Nephron (organoid): ENCODE measurements around the gene ARL11.

Experiments used
- H3K27ac Mint-ChIP-seq, 3 experiments: 2 replicates each; pipeline ENCODE4 v1.8.0; 2020; ENCODE audit warnings: mixed read lengths in 3 of 3, mild to moderate bottlenecking in 2 of 3, moderate library complexity in 1 of 3
- H3K27me3 Mint-ChIP-seq: 2 replicates; pipeline ENCODE4 v1.8.0; 2021; ENCODE audit warnings: low read depth, mild to moderate bottlenecking, moderate library complexity, mixed read lengths
- H3K36me3 Mint-ChIP-seq: 2 replicates; pipeline ENCODE4 v1.8.0; 2020; ENCODE audit warnings: low read depth, mixed read lengths
- H3K4me1 Mint-ChIP-seq: 2 replicates; pipeline ENCODE4 v1.8.0; 2020; ENCODE audit warnings: mixed read lengths
- H3K4me3 Mint-ChIP-seq, 3 experiments: 2 replicates each; pipeline ENCODE4 v1.8.0; 2020; ENCODE audit warnings: mild to moderate bottlenecking in 3 of 3, mixed read lengths in 3 of 3, moderate library complexity in 2 of 3
- H3K9me3 Mint-ChIP-seq: 2 replicates; pipeline ENCODE4 v1.8.0; 2020; ENCODE audit warnings: mixed read lengths
- CTCF ChIP-seq, 3 experiments: fragments of 200-600 bp; sonication (generic); IDR thresholded peaks; one replicate each; pipeline ENCODE4 v1.5.0; 2021; ENCODE audit warnings: antibody characterized with exemption in 3 of 3; ENCODE audit not compliant: unreplicated experiment in 3 of 3

The ARL11 gene

GRCh38 chr13:49649963-49650312, 21.6 kb downstream of the ARL11 start:
- no peak for TF ChIP-seq CTCF (IDR thresholded peaks at IDR 0.05; ENCODE audit: unreplicated experiment in 3 of 3)
- no peaks in the 10 kb centered on the region for H3K27me3 Mint-ChIP-seq
- H3K36me3 Mint-ChIP-seq = no peaks in the 10 kb centered on the region
- no peaks in the 10 kb centered on the region for H3K9me3 Mint-ChIP-seq
- peaks cover 17% of the 10 kb centered on the region for H3K4me1 Mint-ChIP-seq
- H3K4me3 Mint-ChIP-seq = no peak overlapping the region
- no peak overlapping the region for H3K27ac Mint-ChIP-seq

GRCh38 chr13:49651570-49652354, 23.5 kb downstream of the ARL11 start:
- Mint-ChIP-seq H3K27ac (no peak overlapping the region), H3K4me3 (peak overlapping the region in 1 of 3 experiments; percentile 15), H3K4me1 (peaks cover 17% of the 10 kb centered on the region), H3K9me3 (no peaks in the 10 kb centered on the region), H3K27me3 (no peaks in the 10 kb centered on the region), H3K36me3 (peaks cover 9% of the 10 kb centered on the region)
- no peak for TF ChIP-seq CTCF (IDR thresholded peaks at IDR 0.05; ENCODE audit: unreplicated experiment in 3 of 3)

- Mint-ChIP-seq H3K4me3 (no peak overlapping the region), H3K4me1 (peaks cover 17% of the 10 kb centered on the region), H3K27me3 (no peaks in the 10 kb centered on the region), H3K27ac (peak overlapping the region in 2 of 3 experiments; percentile 9 to 16), H3K36me3 (peaks cover 13% of the 10 kb centered on the region), H3K9me3 (no peaks in the 10 kb centered on the region)
- peak; percentile 37 to 53 (median 45) for TF ChIP-seq CTCF (IDR thresholded peaks at IDR 0.05; ENCODE audit: unreplicated experiment in 3 of 3)
Measured at GRCh38 chr13:49652355-49653305, 24.3 kb downstream of the ARL11 start.

GRCh38 chr13:49653478-49653877, 25.2 kb downstream of the ARL11 start:
- Mint-ChIP-seq H3K4me3 (no peak overlapping the region), H3K36me3 (peaks cover 21% of the 10 kb centered on the region), H3K27ac (no peak overlapping the region), H3K9me3 (no peaks in the 10 kb centered on the region), H3K27me3 (no peaks in the 10 kb centered on the region), H3K4me1 (peaks cover 17% of the 10 kb centered on the region)
- no peak for TF ChIP-seq CTCF (IDR thresholded peaks at IDR 0.05; ENCODE audit: unreplicated experiment in 3 of 3)

- TF ChIP-seq CTCF (IDR thresholded peaks at IDR 0.05; ENCODE audit: unreplicated experiment in 3 of 3) = no peak
- peaks cover 21% of the 10 kb centered on the region for H3K36me3 Mint-ChIP-seq
- H3K27ac Mint-ChIP-seq = no peak overlapping the region
- no peak overlapping the region for H3K4me3 Mint-ChIP-seq
- no peaks in the 10 kb centered on the region for H3K27me3 Mint-ChIP-seq
- peaks cover 17% of the 10 kb centered on the region for H3K4me1 Mint-ChIP-seq
- no peaks in the 10 kb centered on the region for H3K9me3 Mint-ChIP-seq
Measured at GRCh38 chr13:49654011-49654410, 25.7 kb downstream of the ARL11 start.
